Measurements from ENCODE around the gene CACNA2D3.

- TF ChIP-seq EZH2 (IDR thresholded peaks at IDR 0.05; ENCODE audit: insufficient read depth, poor library complexity, severe bottlenecking), result no peak
- TF ChIP-seq EZH2phosphoT487 (IDR thresholded peaks at IDR 0.05; ENCODE audit: insufficient read depth, low read depth), result no peak
Observed at GRCh38 chr3:54983266-54984099, 861.1 kb downstream of the CACNA2D3 start.
